Activated naive CD4-positive, alpha-beta T cell treated with Interleukin-2 at 50 U/mL for 16 hours (primary cell): ENCODE results near the gene PSMB11.

Experiments
- DNase-seq: peaks from one replicate; pipeline ENCODE4 v3.0.0-alpha.2; 2020

The PSMB11 gene

DNA sequence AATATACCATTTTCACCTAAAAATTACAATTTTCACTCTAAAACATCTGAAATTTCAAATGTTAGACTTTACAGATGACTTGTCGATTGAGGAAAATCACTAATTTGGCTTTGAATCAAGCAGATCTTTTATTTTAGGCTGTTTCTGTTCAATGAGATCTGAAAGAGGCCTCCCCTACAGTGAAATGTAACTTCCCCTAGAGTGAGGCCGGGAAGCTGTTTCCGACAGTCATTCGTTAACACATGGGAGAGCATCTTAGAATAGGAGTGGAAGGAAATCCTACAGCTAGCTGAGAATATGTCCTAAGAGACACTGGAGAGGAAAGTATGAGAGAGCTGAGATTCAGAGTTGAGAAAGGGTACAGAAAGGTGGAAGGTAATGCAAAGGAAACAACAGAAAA, 26.4 kb upstream of the PSMB11 start:
- DNase-seq = no peak

DNA sequence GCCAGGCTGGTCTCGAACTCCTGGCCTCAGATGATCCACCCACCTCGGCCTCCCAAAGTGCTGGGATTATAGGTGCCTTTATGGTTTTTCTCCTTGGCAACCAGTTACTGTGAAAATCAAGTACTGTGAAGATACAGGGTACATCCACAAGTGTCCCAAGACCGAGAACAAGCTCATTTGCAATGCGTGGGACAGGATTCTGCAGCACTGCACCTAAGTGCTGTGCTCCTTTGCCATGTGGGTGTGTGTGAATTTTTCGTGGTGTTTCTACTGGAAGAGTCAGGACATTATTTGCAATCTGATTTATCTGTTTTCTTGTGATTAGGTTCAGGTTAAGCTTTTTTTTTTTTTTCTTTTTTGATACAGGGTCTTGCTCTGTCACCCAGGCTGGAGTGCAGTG, 24.9 kb upstream of the PSMB11 start:
- DNase-seq = no peak

DNA sequence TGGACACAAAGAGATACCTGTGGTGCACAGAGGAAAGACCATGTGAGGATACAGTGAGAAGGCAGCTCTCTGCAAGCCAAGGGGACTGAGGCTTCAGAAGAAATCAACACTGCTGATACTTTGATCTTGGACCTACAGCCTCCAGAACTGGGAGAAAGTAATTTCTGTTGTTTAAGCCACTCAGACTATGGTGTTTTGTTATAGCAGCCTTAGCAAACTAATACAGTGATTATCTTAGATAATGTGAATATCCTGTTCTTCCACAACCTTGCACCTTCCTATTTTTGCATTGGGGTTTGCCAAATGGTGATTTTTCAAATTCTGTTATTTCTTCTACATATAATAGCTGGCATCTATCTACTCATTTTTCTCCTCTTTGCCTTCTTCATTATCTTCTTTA, 23.9 kb upstream of the PSMB11 start:
- no peak for DNase-seq

GRCh38 chr14:23020143-23021128, 21.6 kb upstream of the PSMB11 start:
- DNase-seq = no peak

GRCh38 chr14:23021434-23021833, 20.6 kb upstream of the PSMB11 start:
- DNase-seq = no peak

GRCh38 chr14:23021889-23022442, 20.0 kb upstream of the PSMB11 start:
- DNase-seq = no peak

DNA sequence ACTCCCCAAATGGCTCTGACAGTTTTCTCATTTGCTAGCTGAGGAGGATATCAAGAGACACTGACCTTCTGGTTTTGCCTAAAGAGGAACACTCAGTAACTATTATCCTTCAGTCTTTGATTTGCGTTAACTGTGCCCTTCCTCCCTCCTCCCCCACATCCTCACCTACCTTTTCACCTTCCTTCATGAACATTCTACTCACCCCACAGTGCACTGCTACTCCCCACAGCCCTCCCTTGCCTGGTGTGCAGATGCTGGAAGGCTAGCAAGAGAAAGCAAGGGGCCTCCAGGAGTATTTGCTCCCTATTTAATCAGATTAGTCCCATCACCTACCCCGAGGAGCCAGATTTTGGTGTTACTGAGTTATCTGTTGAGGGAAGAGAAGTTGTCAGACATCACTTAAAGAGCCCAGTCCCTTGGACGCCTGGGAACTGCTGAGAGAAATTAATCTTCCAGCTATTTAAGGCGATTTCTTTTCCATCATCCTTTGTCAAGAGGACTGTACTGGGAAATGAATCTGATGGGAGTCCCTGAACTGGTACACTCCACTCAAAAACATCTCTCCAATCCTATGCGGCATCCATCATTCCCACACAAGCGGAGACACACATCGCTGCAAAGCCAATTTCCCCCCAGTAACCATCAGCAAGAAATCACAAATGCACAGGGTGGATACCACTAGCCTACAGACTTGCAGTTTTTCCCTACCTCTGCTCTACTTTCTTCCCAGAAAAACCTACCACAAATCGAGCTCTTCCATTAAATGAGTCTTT, 18.8 kb upstream of the PSMB11 start:
- DNase-seq = no peak

- no peak for DNase-seq
Observed at GRCh38 chr14:23023795-23024152, 18.2 kb upstream of the PSMB11 start.

DNA sequence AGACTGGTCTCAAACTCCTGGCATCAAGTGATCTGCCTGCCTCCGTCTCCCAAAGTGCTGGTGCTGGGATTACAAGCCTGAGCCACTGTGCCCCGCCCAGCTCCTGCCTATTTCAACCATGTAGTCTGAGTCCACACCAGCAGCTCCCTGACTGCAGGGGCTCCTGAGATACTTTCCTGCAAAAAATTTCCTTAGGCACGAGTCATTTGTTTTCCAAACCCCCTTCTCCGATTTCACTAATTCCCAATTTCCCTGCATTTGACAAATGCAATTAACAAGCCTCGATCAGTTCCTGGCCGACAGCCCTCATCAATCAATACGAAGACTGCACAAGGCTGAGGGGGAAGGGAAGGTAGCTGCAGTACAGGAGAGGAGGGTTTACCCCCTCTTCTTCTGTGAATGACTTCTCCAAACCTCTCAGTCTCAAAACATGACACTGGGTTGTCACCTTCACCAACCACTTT, 17.4 kb upstream of the PSMB11 start:
- DNase-seq = no peak

DNA sequence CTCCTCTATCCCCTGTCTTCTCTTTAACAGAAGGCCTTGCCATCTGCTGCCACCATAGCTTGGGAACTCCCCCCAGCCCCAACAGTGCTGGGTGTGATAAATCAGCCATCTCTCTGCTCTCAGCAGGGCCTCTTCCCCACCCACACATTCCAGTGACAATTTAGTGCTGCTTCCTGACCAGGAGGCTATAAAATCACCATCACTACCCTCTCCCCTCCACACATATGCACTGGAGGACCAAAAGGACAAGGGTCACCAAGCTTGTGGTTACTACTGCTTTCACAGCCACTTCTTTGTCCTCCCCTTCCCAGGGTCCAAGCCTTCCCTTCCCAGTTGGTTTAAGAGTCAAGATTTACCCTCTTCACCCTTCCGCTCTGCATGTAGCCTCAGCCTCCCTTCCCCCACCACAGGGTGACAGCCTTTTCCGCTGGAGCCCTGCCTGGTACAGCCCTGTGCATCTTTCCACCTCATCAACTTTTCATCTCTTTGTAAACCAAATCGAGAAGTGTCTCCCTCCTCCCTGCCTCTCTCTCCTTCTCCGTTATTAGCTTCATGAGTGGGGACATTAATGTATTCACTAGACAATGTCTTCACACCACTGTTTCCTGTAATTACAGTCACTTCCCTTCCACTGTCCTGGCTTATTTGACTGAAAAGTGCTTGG, 16.7 kb upstream of the PSMB11 start:
- no peak for DNase-seq

DNA sequence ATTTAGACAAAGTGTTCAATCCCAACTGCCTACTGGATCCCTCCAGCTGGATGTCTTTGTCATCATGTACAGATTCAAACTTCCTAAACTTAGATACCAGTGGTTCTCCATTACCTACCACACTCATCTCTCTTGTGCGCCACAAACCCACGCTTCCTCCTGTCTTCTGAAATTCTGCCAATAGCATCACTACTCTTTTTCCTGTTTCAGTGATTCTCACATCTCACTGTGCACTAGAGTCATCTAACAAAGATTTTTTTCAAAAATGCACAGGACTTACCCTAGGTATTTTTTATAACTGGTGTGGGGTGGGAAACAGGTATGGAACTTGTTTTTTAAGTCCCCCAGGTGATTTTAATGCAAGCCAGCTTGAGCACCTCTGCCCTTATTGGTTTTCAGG, 13.2 kb upstream of the PSMB11 start:
- peak; percentile 14 for DNase-seq

GRCh38 chr14:23030936-23031335, 11.1 kb upstream of the PSMB11 start:
- no peak for DNase-seq

DNA sequence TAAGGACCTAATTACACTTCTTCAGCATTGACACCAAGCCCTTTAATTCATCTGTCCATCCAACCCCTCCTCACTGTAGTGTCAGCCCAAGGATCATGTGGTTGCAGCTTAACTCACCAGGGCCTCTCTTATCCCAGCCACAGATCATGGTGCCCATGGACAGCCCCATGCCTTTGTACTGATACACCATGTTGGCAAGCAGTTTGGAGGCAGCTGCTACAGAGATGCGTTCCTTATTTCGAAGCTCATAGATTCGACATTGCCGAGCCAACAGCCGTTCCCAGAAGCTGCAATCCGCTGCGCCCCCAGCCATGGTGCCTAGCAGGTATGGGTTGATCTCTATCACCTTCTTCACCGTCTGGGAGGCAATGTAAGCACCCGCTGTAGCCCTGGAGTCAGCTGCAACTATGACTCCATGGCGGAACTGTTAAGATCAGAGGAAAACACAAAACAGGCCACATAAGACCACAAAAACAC, 8.7 kb upstream of the PSMB11 start:
- DNase-seq = no peak

GRCh38 chr14:23033801-23034497, 8.1 kb upstream of the PSMB11 start:
- no peak for DNase-seq

DNA sequence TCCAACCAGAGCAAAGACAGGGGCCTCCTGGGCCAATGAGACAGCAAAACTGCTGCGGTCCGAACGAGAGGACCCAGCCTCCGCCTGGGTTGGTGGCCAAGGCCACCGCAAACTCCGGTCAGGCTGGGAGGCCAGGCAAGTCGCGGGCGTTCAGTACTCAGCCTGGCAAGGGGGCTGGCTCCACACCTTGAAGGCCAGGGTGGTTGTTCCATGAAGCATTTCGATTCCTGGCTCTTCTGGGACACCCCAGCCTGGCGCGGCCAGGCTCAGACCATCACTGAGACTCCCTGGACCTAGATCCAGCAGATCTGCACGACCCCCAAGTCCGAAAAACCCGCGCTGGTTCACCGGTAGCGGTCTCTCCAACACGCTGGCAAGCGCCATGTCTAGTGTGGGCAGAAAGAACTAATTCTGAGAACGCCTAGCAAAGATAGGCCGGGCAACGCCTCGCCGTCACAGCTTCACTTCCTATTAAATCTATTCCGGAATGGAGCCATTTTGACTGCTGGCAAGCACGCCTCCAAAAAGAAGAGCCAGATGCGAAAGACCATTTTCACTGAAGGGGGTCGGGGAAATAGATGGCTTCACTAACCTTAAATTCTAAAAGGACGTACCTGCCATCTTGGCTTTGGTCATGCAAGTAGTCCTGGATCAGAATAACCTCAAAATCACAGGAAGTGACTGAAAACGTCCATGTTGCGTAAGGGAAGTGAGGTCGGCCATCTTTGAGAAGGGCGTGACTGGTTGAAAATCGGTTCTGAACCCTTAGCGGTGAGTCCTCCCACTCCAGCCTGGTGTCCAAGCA, 7.3 kb upstream of the PSMB11 start, which contains the start of gene PSMB5:
Gene PSMB5 (minus strand): TSS at position 403 of the 805 bp plus-strand sequence. CDS start 19 bp downstream, at position 384.
- peak; percentile 90 for DNase-seq

GRCh38 chr14:23035303-23036144, 6.5 kb upstream of the PSMB11 start:
- DNase-seq = no peak

DNA sequence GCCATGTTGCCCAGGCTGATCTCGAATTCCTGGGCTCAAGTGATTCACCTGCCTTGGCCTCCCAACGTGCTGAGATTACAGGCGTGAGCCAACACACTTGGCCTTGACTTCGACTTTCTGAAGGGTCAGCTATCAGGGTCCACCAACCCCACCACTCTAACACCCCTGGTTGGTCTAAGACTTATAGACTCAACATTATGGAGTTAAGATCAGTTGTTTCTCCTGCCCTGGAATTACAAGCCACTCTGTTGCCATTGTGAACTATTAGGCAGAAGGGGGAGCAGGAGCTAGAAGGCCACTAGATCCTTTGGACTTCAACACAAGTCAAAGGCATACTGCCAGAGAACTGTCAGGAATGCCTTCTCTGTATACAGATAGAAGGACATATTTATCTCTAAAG, 1.9 kb upstream of the PSMB11 start:
- DNase-seq = no peak

DNA sequence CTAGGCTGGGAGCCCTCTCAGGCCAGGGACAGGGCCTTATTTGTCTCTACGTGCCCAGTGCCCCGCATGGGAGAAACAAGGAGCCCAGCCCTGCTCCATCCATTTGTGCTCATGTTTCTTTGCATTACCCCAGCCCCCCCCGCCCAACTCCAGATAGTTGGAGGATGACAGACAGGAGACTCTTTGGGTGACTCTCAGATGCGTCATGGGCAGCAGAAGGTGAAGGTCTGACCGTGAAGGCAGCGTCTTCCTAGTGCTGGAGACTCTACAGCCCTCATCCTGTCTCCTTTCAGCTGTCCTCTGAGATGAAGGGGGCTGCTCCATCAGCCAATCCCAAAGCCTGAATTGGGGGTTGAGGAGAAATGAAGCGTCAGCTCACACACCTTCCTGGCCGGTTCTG, 283 bp upstream of the PSMB11 start:
- DNase-seq = no peak

- no peak for DNase-seq
Observed at GRCh38 chr14:23043145-23043544, 1.1 kb downstream of the PSMB11 start.

GRCh38 chr14:23043754-23044153, 1.7 kb downstream of the PSMB11 start:
- DNase-seq = no peak
